MM.1S (cell line): ENCODE data around the gene GTF2B.

Source experiments
- EZH2 ChIP-seq: fragments of 300-600 bp; sonication (generic); optimal IDR thresholded peaks from 2 replicates; pipeline ENCODE3; 2017; ENCODE audit warnings: low read depth, mild to moderate bottlenecking, antibody characterized with exemption, low read length, mixed read lengths
- EZH2phosphoT487 ChIP-seq: fragments of 300-600 bp; sonication (generic); IDR thresholded peaks from 2 replicates; pipeline ENCODE4 v1.6.1; 2018; ENCODE audit warnings: antibody characterized with exemption, low read length
- TF ChIP-seq, protein P1 (sequence below): fragments of 300-600 bp; sonication (generic); IDR thresholded peaks from 2 replicates; pipeline ENCODE4 v1.5.1; 2016; ENCODE audit warnings: antibody characterized with exemption, low read length, mixed read lengths

DNA sequence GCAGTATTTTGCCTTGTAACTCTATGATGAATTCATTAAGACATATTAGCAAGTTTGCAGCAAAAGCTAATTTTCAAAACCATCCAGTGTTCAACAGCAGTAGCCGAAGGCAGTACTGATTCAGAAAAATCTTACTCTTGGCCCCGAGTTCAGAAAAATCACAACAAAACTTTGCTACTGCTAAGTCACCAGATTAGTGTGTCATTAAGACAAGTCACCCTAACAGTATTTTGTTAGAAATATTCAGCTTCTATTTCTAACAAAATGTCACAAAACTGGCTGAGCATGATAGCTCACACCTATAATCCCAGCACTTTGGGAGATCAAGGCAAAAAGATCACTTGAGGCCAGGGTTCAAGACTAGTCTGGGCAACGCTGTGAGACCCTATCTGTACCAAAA, 8.2 kb downstream of the GTF2B start:
- TF ChIP-seq, protein P1, sequence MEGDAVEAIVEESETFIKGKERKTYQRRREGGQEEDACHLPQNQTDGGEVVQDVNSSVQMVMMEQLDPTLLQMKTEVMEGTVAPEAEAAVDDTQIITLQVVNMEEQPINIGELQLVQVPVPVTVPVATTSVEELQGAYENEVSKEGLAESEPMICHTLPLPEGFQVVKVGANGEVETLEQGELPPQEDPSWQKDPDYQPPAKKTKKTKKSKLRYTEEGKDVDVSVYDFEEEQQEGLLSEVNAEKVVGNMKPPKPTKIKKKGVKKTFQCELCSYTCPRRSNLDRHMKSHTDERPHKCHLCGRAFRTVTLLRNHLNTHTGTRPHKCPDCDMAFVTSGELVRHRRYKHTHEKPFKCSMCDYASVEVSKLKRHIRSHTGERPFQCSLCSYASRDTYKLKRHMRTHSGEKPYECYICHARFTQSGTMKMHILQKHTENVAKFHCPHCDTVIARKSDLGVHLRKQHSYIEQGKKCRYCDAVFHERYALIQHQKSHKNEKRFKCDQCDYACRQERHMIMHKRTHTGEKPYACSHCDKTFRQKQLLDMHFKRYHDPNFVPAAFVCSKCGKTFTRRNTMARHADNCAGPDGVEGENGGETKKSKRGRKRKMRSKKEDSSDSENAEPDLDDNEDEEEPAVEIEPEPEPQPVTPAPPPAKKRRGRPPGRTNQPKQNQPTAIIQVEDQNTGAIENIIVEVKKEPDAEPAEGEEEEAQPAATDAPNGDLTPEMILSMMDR: no peak
- TF ChIP-seq EZH2 (no peak), EZH2phosphoT487 (no peak)
